Neutrophil (primary cell): ENCODE results near the gene DRD3.
A peak's percentile ranks its signal among the peaks of the same experiment; 100 is the strongest.

Experiments used
- H3K27ac ChIP-seq: fragments of 200-600 bp; sonication (generic); 2 replicates; pipeline ENCODE4 v1.5.1; 2016; ENCODE audit warnings: mild to moderate bottlenecking, moderate library complexity
- H3K27me3 ChIP-seq: fragments of 200-600 bp; sonication (generic); 2 replicates; pipeline ENCODE4 v1.6.0; 2016; ENCODE audit warnings: mild to moderate bottlenecking
- H3K36me3 ChIP-seq: fragments of 200-600 bp; sonication (generic); 2 replicates; pipeline ENCODE4 v1.5.1; 2017
- H3K4me1 ChIP-seq, 2 experiments: fragments of 200-600 bp in 1 of 2; sonication (generic) in 1 of 2; 1 replicate in 1 of 2; 2 replicates in 1 of 2; pipeline versions ENCODE4 v1.5.1 to v1.6.1; 2013 to 2016; ENCODE audit warnings: low read depth in 1 of 2, low read length in 1 of 2, mild to moderate bottlenecking in 1 of 2, moderate library complexity in 1 of 2; ENCODE audit not compliant: control insufficient read depth in 1 of 2, insufficient read depth in 1 of 2
- H3K4me3 ChIP-seq, 2 experiments: fragments of 200-600 bp in 1 of 2; sonication (generic) in 1 of 2; 1 replicate in 1 of 2; 2 replicates in 1 of 2; pipeline ENCODE4 v1.5.1; 2013 to 2016; ENCODE audit warnings: low read depth in 1 of 2, low read length in 1 of 2, mild to moderate bottlenecking in 1 of 2, moderate library complexity in 1 of 2
- H3K9me3 ChIP-seq: fragments of 200-600 bp; sonication (generic); 2 replicates; pipeline ENCODE4 v1.5.1; 2016
- CTCF ChIP-seq: fragments of 200-600 bp; sonication (generic); IDR thresholded peaks from 2 replicates; pipeline ENCODE4 v1.5.1; 2016; ENCODE audit warnings: antibody characterized with exemption

The DRD3 gene

GRCh38 chr3:114112696-114113095, 66.2 kb downstream of the DRD3 start:
- Histone ChIP-seq H3K27me3 (no peaks in the 10 kb centered on the region), H3K27ac (peak overlapping the region; percentile 90)

GRCh38 chr3:114111060-114111770, 67.6 kb downstream of the DRD3 start:
- TF ChIP-seq CTCF: no peak
- no peaks in the 10 kb centered on the region for H3K9me3 ChIP-seq
- H3K4me3 ChIP-seq: peak overlapping the region; percentile 45 to 58
- H3K36me3 ChIP-seq: no peaks in the 10 kb centered on the region
- H3K27ac ChIP-seq: peak overlapping the region; percentile 90
- H3K27me3 ChIP-seq: no peaks in the 10 kb centered on the region
- H3K4me1 ChIP-seq: peaks cover 35 to 46% of the 10 kb centered on the region in 2 experiments

More at GRCh38 chr3:114112696-114113095, 66.2 kb downstream of the DRD3 start:
- H3K4me3 ChIP-seq: no peak overlapping the region
- no peak for TF ChIP-seq CTCF
- no peaks in the 10 kb centered on the region for H3K9me3 ChIP-seq
- no peaks in the 10 kb centered on the region for H3K36me3 ChIP-seq
- H3K4me1 ChIP-seq: peaks cover 33 to 44% of the 10 kb centered on the region in 2 experiments

- peak overlapping the region; percentile 90 for H3K27ac ChIP-seq
- TF ChIP-seq CTCF: no peak
These were observed 68.4 kb downstream of the DRD3 start for GRCh38 chr3:114110439-114110838.

GRCh38 chr3:114108137-114108536, 70.7 kb downstream of the DRD3 start:
- no peaks in the 10 kb centered on the region for H3K27me3 ChIP-seq
- no peak overlapping the region for H3K27ac ChIP-seq
- no peak overlapping the region for H3K4me3 ChIP-seq
- no peak for TF ChIP-seq CTCF
- peaks cover 42 to 54% of the 10 kb centered on the region in 2 experiments for H3K4me1 ChIP-seq
- H3K9me3 ChIP-seq: no peaks in the 10 kb centered on the region
- no peaks in the 10 kb centered on the region for H3K36me3 ChIP-seq

More at GRCh38 chr3:114110439-114110838, 68.4 kb downstream of the DRD3 start:
- Histone ChIP-seq H3K27me3 (no peaks in the 10 kb centered on the region), H3K9me3 (no peaks in the 10 kb centered on the region), H3K36me3 (no peaks in the 10 kb centered on the region), H3K4me1 (peaks cover 42 to 54% of the 10 kb centered on the region in 2 experiments), H3K4me3 (peak overlapping the region; percentile 45 to 58)

GRCh38 chr3:114104414-114104813, 74.4 kb downstream of the DRD3 start:
- H3K4me1 ChIP-seq: peaks cover 11 to 18% of the 10 kb centered on the region in 2 experiments
- no peak for TF ChIP-seq CTCF
- no peak overlapping the region for H3K27ac ChIP-seq
- H3K36me3 ChIP-seq: no peaks in the 10 kb centered on the region
- no peak overlapping the region for H3K4me3 ChIP-seq
- H3K9me3 ChIP-seq: no peaks in the 10 kb centered on the region
- no peaks in the 10 kb centered on the region for H3K27me3 ChIP-seq
